ENCODE results near the gene FNDC11. TPM values are rescaled to one million over a fixed set of nuclear protein-coding genes. Genes with fewer than 3 reads are reported as not detected.

The FNDC11 gene
- total and polyA plus RNA-seq, 7 experiments from 2014 or later, result 0.22 to 1.2 (median 0.32) TPM

DNA sequence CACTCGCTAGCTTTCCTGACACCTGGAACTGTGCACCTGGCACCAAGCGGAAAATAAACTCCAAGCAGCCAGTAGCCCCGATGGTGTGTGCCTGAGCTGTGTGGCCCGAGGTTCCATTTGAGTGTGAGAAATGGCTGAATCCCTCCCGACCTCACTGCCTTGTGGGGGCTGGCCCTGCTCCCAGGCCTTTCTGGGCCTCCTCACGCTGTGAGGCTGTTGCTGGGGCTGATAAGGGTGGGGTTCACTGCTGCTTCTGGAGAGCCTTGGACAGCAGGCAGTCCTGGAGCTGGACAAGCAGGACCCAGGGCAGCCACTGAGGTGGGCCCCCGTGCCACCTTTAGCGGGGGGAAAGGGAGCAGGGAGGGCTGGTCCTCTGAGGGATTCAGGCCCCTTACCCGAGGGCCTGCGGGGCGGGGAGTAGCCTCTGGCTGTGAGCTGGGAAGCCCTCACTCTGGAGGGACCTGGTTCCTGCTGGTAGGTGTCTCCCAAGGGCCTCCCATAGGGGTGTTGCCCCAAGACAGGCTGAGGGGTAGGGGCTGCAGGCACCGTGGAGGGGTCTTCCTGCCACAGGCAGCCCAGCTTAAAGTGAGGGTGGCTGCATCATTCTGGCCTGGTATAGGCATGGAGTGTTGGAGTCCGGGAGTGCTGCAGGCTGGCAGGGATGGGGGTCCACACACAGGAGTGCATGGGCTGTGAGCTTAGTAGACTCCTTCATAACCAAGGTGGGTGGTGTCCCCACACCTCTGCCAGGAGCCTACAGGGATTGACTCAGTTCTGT is 31.7 kb upstream of the FNDC11 start:
- H3K9me3 ChIP-seq (ENCODE audit: control insufficient read depth in 2 of 3, low read length in 3 of 3), result peaks cover 0 to 9% (median 0%) of the 10 kb centered on the region in 3 experiments
- Mint-ChIP-seq H3K27ac (peak overlapping the region in 5 of 9 donors; percentile 10 to 81 (median 76)), H3K9me3 (peaks cover 0 to 10% (median 1%) of the 10 kb centered on the region in 11 donors), H3K4me3 (peak overlapping the region; percentile 51 to 88 (median 64)), H3K36me3 (peaks cover 0 to 25% (median 9%) of the 10 kb centered on the region in 5 donors), H3K27me3 (peaks cover 0 to 4% (median 0%) of the 10 kb centered on the region in 5 donors), H3K4me1 (peaks cover 4 to 22% (median 9%) of the 10 kb centered on the region in 7 donors)
- POLR2A ChIA-PET, result interaction anchor here (0.6 to 5.5 kb wide), 17 partner anchors 7 to 540 kb away, joined by 3 to 89 read pairs (median 5); partner anchors contain the start of genes GMEB2, PRPF6, PTK6 and TCEA2
- CTCF ChIA-PET, result interaction anchor here (0.8 kb wide), 1 partner anchor 15 kb away, joined by 3 read pairs; the partner anchor contains the start of gene PTK6
- ATAC-seq (no peak), DNase-seq (no peak)
- no peaks in the 10 kb centered on the region for H3K27me3 ChIP-seq (ENCODE audit: control insufficient read depth in 2 of 2, insufficient read depth in 2 of 2, low read length in 2 of 2)
- peak overlapping the region; percentile 35 for H3K27ac ChIP-seq (ENCODE audit: low read depth, low read length)
- no peak overlapping the region for H3K4me3 ChIP-seq (ENCODE audit: low read length)
- intact Hi-C loops (cut with micrococcal nuclease), result loop anchor here (5.0 kb wide), 2 partner anchors 115 to 725 kb away; partner anchors contain the start of gene MRGBP (in 1 of the 2)
- peaks cover 0 to 18% (median 8%) of the 10 kb centered on the region in 3 experiments for H3K36me3 ChIP-seq (ENCODE audit: control insufficient read depth in 2 of 3, insufficient read depth in 3 of 3, low read length in 3 of 3)
- H3K4me1 ChIP-seq (ENCODE audit: control insufficient read depth in 2 of 2, insufficient read depth in 2 of 2, low read length in 2 of 2), result peaks cover 11 to 14% of the 10 kb centered on the region in 2 donors

DNA sequence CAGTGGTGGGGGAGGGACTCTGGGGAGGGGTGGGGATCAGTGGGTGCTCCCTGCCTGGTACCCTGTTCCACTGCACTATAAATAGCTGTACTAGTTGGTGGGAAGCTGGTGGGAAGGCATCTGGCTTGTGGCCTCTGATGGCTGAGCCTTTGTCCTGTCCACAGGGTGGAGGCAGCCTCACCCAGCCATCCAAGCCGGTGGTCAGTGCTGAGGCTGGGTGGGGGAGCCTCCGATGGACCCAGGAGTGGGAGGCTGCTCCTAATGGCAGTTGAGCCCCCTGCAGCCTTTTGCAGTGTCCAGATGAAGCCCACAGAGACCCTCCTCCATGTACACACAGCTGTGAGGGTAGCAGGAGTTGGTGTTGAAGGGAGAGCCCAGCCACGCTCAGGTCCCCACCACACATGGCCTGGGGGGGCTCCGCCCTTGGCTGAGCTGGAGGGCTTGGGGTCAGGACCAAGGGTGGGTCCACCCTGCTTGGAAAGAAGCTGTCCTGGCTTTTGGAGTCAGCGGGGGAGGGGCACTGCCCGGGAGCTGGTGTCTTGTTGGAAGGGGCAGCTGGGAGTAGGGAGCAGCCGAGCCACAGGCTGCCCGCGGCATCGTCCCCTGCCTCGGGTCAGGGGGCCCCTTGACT is 30.9 kb upstream of the FNDC11 start:
- ChIA-PET POLR2A (interaction anchor here (0.6 to 5.5 kb wide), 9 partner anchors 14 to 457 kb away, joined by 3 to 89 read pairs (median 5); partner anchors contain the start of genes PRPF6, PTK6 and TPD52L2), CTCF (interaction anchor here (0.8 to 1.1 kb wide), 2 partner anchors 13 to 15 kb away, joined by 3 read pairs; partner anchors contain the start of gene PTK6)
- Mint-ChIP-seq H3K27ac (peak overlapping the region in 5 of 9 donors; percentile 10 to 64 (median 41)), H3K9me3 (peaks cover 0 to 10% (median 1%) of the 10 kb centered on the region in 11 donors), H3K4me1 (peaks cover under 1 to 22% (median 9%) of the 10 kb centered on the region in 7 donors), H3K36me3 (peaks cover 0 to 25% (median 9%) of the 10 kb centered on the region in 5 donors), H3K27me3 (peaks cover 0 to 2% (median 0%) of the 10 kb centered on the region in 5 donors), H3K4me3 (peak overlapping the region in 6 of 10 donors; percentile 25 to 88 (median 64))
- intact Hi-C loops (cut with micrococcal nuclease), result loop anchor here (5.0 kb wide), 2 partner anchors 114 to 726 kb away; partner anchors contain the start of gene MRGBP (in 1 of the 2)
- Histone ChIP-seq H3K4me3 (ENCODE audit: low read length) (no peak overlapping the region), H3K9me3 (ENCODE audit: control insufficient read depth in 2 of 3, low read length in 3 of 3) (peaks cover 0 to 9% (median 0%) of the 10 kb centered on the region in 3 experiments), H3K4me1 (ENCODE audit: control insufficient read depth in 2 of 2, insufficient read depth in 2 of 2, low read length in 2 of 2) (peaks cover 11 to 14% of the 10 kb centered on the region in 2 donors), H3K27me3 (ENCODE audit: control insufficient read depth in 2 of 2, insufficient read depth in 2 of 2, low read length in 2 of 2) (no peaks in the 10 kb centered on the region), H3K36me3 (ENCODE audit: control insufficient read depth in 2 of 3, insufficient read depth in 3 of 3, low read length in 3 of 3) (peaks cover 0 to 18% (median 8%) of the 10 kb centered on the region in 3 experiments), H3K27ac (ENCODE audit: low read depth, low read length) (no peak overlapping the region)
- no peak for ATAC-seq
- no peak for DNase-seq

DNA sequence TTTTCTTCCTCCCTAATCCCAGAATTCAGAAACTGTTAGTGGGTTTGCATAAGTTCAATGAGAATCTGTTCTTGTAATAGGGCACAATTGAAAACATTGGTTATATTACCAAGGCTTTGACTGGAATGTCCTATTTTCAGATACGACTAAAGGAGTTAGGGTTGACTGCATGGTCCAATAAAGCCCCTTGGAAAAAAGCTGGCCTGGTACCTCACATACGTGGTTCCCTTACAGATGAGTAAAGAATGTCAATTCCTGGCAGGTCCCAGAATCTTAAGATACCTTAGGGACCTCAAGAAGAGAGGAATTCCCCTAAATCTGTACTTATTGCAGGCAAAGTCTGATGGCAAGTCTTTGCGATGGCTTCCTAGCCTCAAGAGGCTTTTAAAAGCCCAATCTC is 28.8 kb upstream of the FNDC11 start:
- ChIA-PET POLR2A (interaction anchor here (5.5 kb wide), 1 partner anchor 12 kb away, joined by 89 read pairs; the partner anchor contains the start of gene PTK6), CTCF (interaction anchor here (0.7 to 0.8 kb wide), 2 partner anchors 532 to 873 kb away, joined by 3 to 4 read pairs; no protein-coding TSS in a partner anchor)
- intact Hi-C loops (cut with micrococcal nuclease), result no loop called here
- Mint-ChIP-seq H3K27me3 (no peaks in the 10 kb centered on the region), H3K36me3 (peaks cover 0 to 25% (median 9%) of the 10 kb centered on the region in 5 donors), H3K27ac (peak overlapping the region in 3 of 9 donors; percentile 48 to 64 (median 57)), H3K9me3 (peaks cover 0 to 10% (median 1%) of the 10 kb centered on the region in 11 donors), H3K4me3 (peak overlapping the region in 5 of 10 donors; percentile 3 to 64 (median 17)), H3K4me1 (peaks cover 0 to 18% (median 6%) of the 10 kb centered on the region in 7 donors)
- DNase-seq (peak in 1 of 9 donors; percentile 21), ATAC-seq (no peak)
- H3K36me3 ChIP-seq (ENCODE audit: control insufficient read depth in 2 of 3, insufficient read depth in 3 of 3, low read length in 3 of 3), result peaks cover 0 to 18% (median 8%) of the 10 kb centered on the region in 3 experiments
- H3K4me1 ChIP-seq (ENCODE audit: control insufficient read depth in 2 of 2, insufficient read depth in 2 of 2, low read length in 2 of 2), result peaks cover 11 to 14% of the 10 kb centered on the region in 2 donors
- H3K27ac ChIP-seq (ENCODE audit: low read depth, low read length), result no peak overlapping the region
- peaks cover 0 to 9% (median 0%) of the 10 kb centered on the region in 3 experiments for H3K9me3 ChIP-seq (ENCODE audit: control insufficient read depth in 2 of 3, low read length in 3 of 3)
- no peak overlapping the region for H3K4me3 ChIP-seq (ENCODE audit: low read length)
- H3K27me3 ChIP-seq (ENCODE audit: control insufficient read depth in 2 of 2, insufficient read depth in 2 of 2, low read length in 2 of 2), result no peaks in the 10 kb centered on the region

DNA sequence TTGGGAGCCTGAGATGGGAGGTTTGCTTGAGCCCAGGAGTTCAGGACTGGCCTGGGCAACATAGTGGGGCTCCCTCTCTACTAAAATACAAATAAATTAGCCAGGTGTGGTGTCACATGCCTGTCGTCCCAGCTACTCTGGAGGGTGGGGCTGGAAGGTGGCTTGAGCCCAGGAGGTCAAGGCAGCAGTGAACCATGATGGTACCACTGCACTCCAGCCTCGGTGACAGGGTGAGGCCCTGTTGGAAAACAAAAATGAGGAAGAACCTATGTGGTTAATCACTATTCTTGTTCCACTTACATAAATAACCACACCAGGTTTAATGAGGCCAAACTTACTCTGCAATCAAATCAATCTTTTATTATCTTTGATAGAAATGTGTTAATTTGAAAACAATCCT is 28.0 kb upstream of the FNDC11 start:
- no peak overlapping the region for H3K27ac ChIP-seq (ENCODE audit: low read depth, low read length)
- CTCF ChIA-PET, result interaction anchor here (0.7 kb wide), 1 partner anchor 531 kb away, joined by 3 read pairs; no protein-coding TSS in a partner anchor
- no peaks in the 10 kb centered on the region for H3K27me3 ChIP-seq (ENCODE audit: control insufficient read depth in 2 of 2, insufficient read depth in 2 of 2, low read length in 2 of 2)
- peaks cover 0 to 25% (median 9%) of the 10 kb centered on the region in 5 donors for H3K36me3 Mint-ChIP-seq
- ATAC-seq, result no peak
- DNase-seq, result peak in 1 of 9 donors; percentile 24
- H3K4me1 ChIP-seq (ENCODE audit: control insufficient read depth in 2 of 2, insufficient read depth in 2 of 2, low read length in 2 of 2), result peaks cover 11 to 14% of the 10 kb centered on the region in 2 donors
- no peak overlapping the region for H3K4me3 ChIP-seq (ENCODE audit: low read length)
- no peak overlapping the region for H3K4me3 Mint-ChIP-seq
- no peak overlapping the region for H3K27ac Mint-ChIP-seq
- H3K27me3 Mint-ChIP-seq, result no peaks in the 10 kb centered on the region
- peaks cover 0 to 9% (median 0%) of the 10 kb centered on the region in 3 experiments for H3K9me3 ChIP-seq (ENCODE audit: control insufficient read depth in 2 of 3, low read length in 3 of 3)
- peaks cover 0 to 10% (median 1%) of the 10 kb centered on the region in 11 donors for H3K9me3 Mint-ChIP-seq
- peaks cover 0 to 18% (median 8%) of the 10 kb centered on the region in 3 experiments for H3K36me3 ChIP-seq (ENCODE audit: control insufficient read depth in 2 of 3, insufficient read depth in 3 of 3, low read length in 3 of 3)
- POLR2A ChIA-PET, result interaction anchor here (0.6 kb wide), 1 partner anchor 246 kb away, joined by 5 read pairs; no protein-coding TSS in a partner anchor
- intact Hi-C loops (cut with micrococcal nuclease), result no loop called here
- peaks cover 0 to 18% (median 6%) of the 10 kb centered on the region in 7 donors for H3K4me1 Mint-ChIP-seq

DNA sequence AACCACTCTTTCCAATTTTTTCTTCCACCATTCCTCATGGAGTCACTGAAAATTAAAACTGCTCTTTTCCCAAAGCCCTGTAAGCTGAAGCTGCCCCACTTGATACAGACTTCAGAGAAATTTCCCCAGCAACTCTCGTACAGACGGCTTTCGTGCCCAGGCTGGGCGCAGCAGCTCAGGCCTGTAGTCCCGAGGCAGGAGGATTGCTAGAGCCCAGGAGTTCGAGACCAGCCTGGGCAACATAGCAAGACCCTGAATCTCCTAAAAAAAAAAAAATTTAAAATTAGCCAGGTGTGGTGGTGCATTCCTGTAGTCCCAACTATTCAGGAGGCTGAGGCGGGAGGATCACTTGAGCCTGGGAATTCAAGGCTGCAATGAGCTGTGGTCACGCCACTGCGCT is 26.8 kb upstream of the FNDC11 start:
- Mint-ChIP-seq H3K9me3 (peaks cover 0 to 10% (median 2%) of the 10 kb centered on the region in 11 donors), H3K4me1 (peaks cover 4 to 17% (median 7%) of the 10 kb centered on the region in 7 donors), H3K27me3 (no peaks in the 10 kb centered on the region), H3K4me3 (peak overlapping the region in 1 of 10 donors; percentile 16), H3K36me3 (peaks cover 0 to 20% (median 9%) of the 10 kb centered on the region in 5 donors), H3K27ac (peak overlapping the region in 4 of 9 donors; percentile 44 to 77 (median 52))
- H3K27ac ChIP-seq (ENCODE audit: low read depth, low read length), result no peak overlapping the region
- no peak overlapping the region for H3K4me3 ChIP-seq (ENCODE audit: low read length)
- intact Hi-C loops (cut with micrococcal nuclease), result no loop called here
- peaks cover 4 to 6% of the 10 kb centered on the region in 2 donors for H3K4me1 ChIP-seq (ENCODE audit: control insufficient read depth in 2 of 2, insufficient read depth in 2 of 2, low read length in 2 of 2)
- peaks cover 0 to 9% (median 0%) of the 10 kb centered on the region in 3 experiments for H3K9me3 ChIP-seq (ENCODE audit: control insufficient read depth in 2 of 3, low read length in 3 of 3)
- H3K27me3 ChIP-seq (ENCODE audit: control insufficient read depth in 2 of 2, insufficient read depth in 2 of 2, low read length in 2 of 2), result no peaks in the 10 kb centered on the region
- ChIA-PET POLR2A (interaction anchor here (0.7 to 1.4 kb wide), 2 partner anchors 10 to 471 kb away, joined by 3 to 8 read pairs; partner anchors contain the start of gene PTK6), CTCF (no interaction called here)
- H3K36me3 ChIP-seq (ENCODE audit: control insufficient read depth in 2 of 3, insufficient read depth in 3 of 3, low read length in 3 of 3), result peaks cover 0 to 15% (median 5%) of the 10 kb centered on the region in 3 experiments
- no peak for ATAC-seq
- peak in 1 of 9 donors; percentile 16 for DNase-seq

Data from naive thymus-derived CD4-positive, alpha-beta T cell (primary cell).